Measurements from ENCODE around the gene HEXIM1.

The HEXIM1 gene

DNA sequence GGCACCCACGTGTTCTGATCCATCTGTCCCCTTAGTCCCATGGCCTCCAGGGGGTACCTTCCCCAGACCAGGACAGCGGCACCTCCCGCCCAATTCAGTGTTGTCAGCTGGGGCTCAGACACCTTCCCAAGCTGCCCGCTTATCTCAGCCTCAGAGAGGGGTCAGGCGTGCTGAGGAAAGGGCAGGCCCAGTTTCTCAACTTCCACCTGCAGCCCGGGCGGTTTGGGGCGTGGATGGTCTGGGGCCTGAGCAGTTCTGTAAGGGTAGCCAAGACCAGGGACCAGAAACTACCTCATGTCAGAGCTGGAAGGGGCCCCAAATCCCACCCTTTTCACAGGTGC, 21.1 kb upstream of the HEXIM1 start:
- no peak overlapping the region for H3K4me3 ChIP-seq (ENCODE audit: low read length)
- DNase-seq (ENCODE audit: low read depth) = no peak
- TF ChIP-seq, protein P1, sequence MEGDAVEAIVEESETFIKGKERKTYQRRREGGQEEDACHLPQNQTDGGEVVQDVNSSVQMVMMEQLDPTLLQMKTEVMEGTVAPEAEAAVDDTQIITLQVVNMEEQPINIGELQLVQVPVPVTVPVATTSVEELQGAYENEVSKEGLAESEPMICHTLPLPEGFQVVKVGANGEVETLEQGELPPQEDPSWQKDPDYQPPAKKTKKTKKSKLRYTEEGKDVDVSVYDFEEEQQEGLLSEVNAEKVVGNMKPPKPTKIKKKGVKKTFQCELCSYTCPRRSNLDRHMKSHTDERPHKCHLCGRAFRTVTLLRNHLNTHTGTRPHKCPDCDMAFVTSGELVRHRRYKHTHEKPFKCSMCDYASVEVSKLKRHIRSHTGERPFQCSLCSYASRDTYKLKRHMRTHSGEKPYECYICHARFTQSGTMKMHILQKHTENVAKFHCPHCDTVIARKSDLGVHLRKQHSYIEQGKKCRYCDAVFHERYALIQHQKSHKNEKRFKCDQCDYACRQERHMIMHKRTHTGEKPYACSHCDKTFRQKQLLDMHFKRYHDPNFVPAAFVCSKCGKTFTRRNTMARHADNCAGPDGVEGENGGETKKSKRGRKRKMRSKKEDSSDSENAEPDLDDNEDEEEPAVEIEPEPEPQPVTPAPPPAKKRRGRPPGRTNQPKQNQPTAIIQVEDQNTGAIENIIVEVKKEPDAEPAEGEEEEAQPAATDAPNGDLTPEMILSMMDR (conservative IDR thresholded peaks at IDR 0.05; ENCODE audit: low read depth, low read length) = no peak

DNA sequence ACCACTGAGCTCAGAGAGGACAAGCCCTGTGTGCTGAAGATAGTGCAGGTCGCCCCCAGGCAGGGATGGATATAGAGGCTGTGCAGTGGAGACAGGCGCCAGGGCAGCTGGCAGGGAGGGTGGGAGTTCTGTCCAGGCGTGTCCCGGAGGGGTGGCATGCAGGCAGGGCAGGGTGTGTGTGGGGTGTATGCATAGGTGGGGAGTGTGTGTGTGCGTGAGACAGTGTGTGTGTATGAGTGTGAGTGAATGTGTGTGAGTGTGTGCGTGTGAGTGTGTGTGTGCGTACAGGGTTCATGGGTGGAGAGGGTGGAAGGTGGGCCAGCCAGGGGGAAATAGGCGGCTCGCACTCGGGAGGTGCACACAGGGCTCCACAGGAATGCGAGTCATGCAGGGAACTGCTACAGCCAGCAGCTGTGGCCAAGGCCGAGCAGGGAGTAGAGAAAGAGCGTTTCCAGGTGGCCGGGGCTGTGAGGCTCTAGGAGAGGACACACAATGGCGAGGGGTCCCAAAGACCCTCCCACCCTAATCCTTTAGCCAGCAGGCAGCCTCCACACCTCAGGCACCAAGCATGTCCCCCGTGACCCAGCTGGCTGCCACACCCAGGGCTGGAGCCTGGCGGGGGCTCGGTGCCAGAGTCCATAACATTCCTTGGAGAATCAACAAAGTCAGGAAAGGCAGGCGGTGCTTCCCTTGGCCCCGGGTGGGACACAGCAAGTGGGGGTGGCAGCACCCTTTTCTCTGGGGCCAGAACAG, 20.6 kb upstream of the HEXIM1 start:
- no peak overlapping the region for H3K4me3 ChIP-seq (ENCODE audit: low read length)

DNA sequence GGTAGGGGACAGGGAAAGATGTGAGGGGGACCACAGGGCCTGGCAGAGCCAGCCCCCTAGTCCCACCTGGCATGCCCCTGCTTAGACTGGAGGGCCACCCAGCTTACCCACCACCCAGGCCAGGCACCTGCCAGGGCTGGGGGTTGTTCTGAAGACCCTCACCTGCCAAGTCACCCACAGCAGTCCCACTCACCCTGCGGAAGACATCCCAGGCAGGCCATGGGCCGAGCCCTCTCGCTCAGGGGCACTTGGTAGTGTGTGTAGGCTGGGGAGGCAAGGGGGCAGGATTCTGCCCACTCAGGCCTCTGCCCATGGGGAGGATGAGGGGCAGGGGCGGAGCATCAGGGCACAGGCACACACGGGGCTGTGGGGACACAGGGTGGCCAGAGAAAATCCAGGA, 19.9 kb upstream of the HEXIM1 start:
- H3K4me3 ChIP-seq (ENCODE audit: low read length) = no peak overlapping the region
- DNase-seq (ENCODE audit: low read depth) = no peak

More for the DNA sequence above, 20.6 kb upstream of the HEXIM1 start:
- peak; percentile 50 for DNase-seq (ENCODE audit: low read depth)
- TF ChIP-seq, protein P1 (conservative IDR thresholded peaks at IDR 0.05; ENCODE audit: low read depth, low read length) = no peak

DNA sequence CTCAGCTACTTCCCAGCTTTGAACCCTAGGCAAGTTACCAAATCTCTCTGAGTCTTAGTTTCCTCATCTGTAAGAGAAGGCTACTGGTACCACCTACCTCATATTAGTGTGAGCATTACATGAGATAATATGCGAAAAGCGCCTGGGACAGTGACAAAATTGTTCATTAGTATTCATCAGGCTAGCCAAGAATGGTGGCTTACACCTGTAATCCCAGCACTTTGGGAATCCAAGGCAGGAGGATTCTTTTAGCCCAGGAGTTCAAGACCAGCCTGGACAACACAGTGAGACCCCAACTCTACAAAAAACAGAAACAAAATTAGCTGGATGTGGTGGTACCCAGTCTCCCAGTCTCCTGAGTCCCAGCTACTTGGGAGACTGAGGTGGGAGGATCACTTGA, 19.3 kb upstream of the HEXIM1 start:
- no peak for DNase-seq (ENCODE audit: low read depth)
- TF ChIP-seq, protein P1 (conservative IDR thresholded peaks at IDR 0.05; ENCODE audit: low read depth, low read length) = no peak
- H3K4me3 ChIP-seq (ENCODE audit: low read length) = no peak overlapping the region

More for the DNA sequence above, 19.9 kb upstream of the HEXIM1 start:
- TF ChIP-seq, protein P1 (conservative IDR thresholded peaks at IDR 0.05; ENCODE audit: low read depth, low read length) = no peak

- peak; percentile 86 for DNase-seq (ENCODE audit: low read depth)
- no peak overlapping the region for H3K4me3 ChIP-seq (ENCODE audit: low read length)
These were observed 18.8 kb upstream of the HEXIM1 start for GRCh38 chr17:45129426-45129939.

GRCh38 chr17:45129940-45130680, 18.2 kb upstream of the HEXIM1 start:
- DNase-seq (ENCODE audit: low read depth) = no peak
- peak overlapping the region; percentile 84 for H3K4me3 ChIP-seq (ENCODE audit: low read length)
- TF ChIP-seq, protein P1 (conservative IDR thresholded peaks at IDR 0.05; ENCODE audit: low read depth, low read length) = no peak

More at GRCh38 chr17:45129426-45129939, 18.8 kb upstream of the HEXIM1 start:
- TF ChIP-seq, protein P1 (conservative IDR thresholded peaks at IDR 0.05; ENCODE audit: low read depth, low read length) = no peak

All from retinal pigment epithelial cell (primary cell).